IMR-90 (cell line): ENCODE data around the gene ZFYVE21.

Experiments
- BHLHE40 ChIP-seq: fragments of 150-350 bp; IDR thresholded peaks from 2 replicates; pipeline ENCODE4 v1.6.1; 2016; ENCODE audit warnings: mild to moderate bottlenecking, low read depth, low read length
- MAFK ChIP-seq: IDR thresholded peaks from 2 replicates; pipeline ENCODE4 v1.6.1; 2012; ENCODE audit warnings: low read depth, low read length, improper control_type of control experiment
- MAZ ChIP-seq: IDR thresholded peaks from 2 replicates; pipeline ENCODE4 v1.6.1; 2012; ENCODE audit warnings: low read depth, mild to moderate bottlenecking, low read length, improper control_type of control experiment, moderate library complexity, borderline replicate concordance
- POLR2A ChIP-seq: IDR thresholded peaks from 2 replicates; pipeline ENCODE4 v1.6.1; 2012; ENCODE audit warnings: mild to moderate bottlenecking, low read depth, low read length
- RAD21 ChIP-seq: IDR thresholded peaks from 2 replicates; pipeline ENCODE4 v1.6.1; 2012; ENCODE audit warnings: low read length, improper control_type of control experiment
- RCOR1 ChIP-seq: IDR thresholded peaks from 2 replicates; pipeline ENCODE4 v1.6.1; 2012; ENCODE audit warnings: mild to moderate bottlenecking, low read length, improper control_type of control experiment; ENCODE audit not compliant: insufficient replicate concordance
- TF ChIP-seq, protein P1 (sequence below): conservative IDR thresholded peaks from 2 replicates; pipeline ENCODE4 v1.5.1; 2012; ENCODE audit warnings: mild to moderate bottlenecking, low read depth, low read length, improper control_type of control experiment

DNA sequence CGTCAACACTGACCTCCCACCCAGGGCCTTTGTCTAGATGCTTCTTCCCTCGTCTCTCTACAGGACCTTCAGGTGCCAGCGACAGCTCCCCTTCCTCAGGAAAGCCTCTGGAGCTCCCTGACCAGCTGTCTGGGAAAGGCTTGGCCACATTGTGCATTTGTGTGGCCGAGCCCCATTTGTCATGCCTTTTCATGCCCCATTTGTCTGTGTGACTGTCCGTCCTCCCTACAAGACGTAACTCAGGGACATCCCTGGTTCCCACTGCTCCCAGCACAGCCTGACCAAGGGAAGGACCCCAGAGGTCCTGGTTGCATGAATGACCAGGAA, 23.8 kb downstream of the ZFYVE21 start:
- TF ChIP-seq RAD21: no peak
- no peak for TF ChIP-seq MAZ
- TF ChIP-seq, protein P1, sequence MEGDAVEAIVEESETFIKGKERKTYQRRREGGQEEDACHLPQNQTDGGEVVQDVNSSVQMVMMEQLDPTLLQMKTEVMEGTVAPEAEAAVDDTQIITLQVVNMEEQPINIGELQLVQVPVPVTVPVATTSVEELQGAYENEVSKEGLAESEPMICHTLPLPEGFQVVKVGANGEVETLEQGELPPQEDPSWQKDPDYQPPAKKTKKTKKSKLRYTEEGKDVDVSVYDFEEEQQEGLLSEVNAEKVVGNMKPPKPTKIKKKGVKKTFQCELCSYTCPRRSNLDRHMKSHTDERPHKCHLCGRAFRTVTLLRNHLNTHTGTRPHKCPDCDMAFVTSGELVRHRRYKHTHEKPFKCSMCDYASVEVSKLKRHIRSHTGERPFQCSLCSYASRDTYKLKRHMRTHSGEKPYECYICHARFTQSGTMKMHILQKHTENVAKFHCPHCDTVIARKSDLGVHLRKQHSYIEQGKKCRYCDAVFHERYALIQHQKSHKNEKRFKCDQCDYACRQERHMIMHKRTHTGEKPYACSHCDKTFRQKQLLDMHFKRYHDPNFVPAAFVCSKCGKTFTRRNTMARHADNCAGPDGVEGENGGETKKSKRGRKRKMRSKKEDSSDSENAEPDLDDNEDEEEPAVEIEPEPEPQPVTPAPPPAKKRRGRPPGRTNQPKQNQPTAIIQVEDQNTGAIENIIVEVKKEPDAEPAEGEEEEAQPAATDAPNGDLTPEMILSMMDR: no peak
- TF ChIP-seq MAFK: no peak
- TF ChIP-seq BHLHE40: no peak
- TF ChIP-seq RCOR1: no peak
- no peak for TF ChIP-seq POLR2A
